Calu3 (cell line): Measurements from ENCODE around the gene FIBP. TPM values are rescaled to one million over a fixed set of nuclear protein-coding genes. Genes with fewer than 3 reads are reported as not detected.

Experiments used
- BruUV-seq: library from RNA; stranded (reverse); fragments of 400-500 nt; replicated peaks from 2 replicates; lab custom pipeline; 2021; lab: Mats Ljungman, UMichigan
- CTCF ChIA-PET: fragments of 300-600 bp; sonication (Branson Sonifier 250); formaldehyde crosslinking; loops from one replicate; lab custom pipeline; 2022; ENCODE audit warnings: antibody characterized with exemption; lab: Charles Lee
- DNase-seq: peaks from one replicate; pipeline ENCODE4 v3.0.0; 2022
- H3K27ac Mint-ChIP-seq: one replicate; pipeline ENCODE4 v1.8.0; 2022; ENCODE audit warnings: mixed read lengths; ENCODE audit not compliant: unreplicated experiment
- H3K27me3 Mint-ChIP-seq: one replicate; pipeline ENCODE4 v1.8.0; 2022; ENCODE audit warnings: mixed read lengths; ENCODE audit not compliant: unreplicated experiment
- H3K36me3 Mint-ChIP-seq: one replicate; pipeline ENCODE4 v1.8.0; 2022; ENCODE audit warnings: mild to moderate bottlenecking, moderate library complexity, mixed read lengths; ENCODE audit not compliant: insufficient read depth, unreplicated experiment
- H3K4me1 Mint-ChIP-seq: one replicate; pipeline ENCODE4 v1.8.0; 2022; ENCODE audit warnings: mild to moderate bottlenecking, low read depth, mixed read lengths; ENCODE audit not compliant: unreplicated experiment
- H3K4me3 Mint-ChIP-seq: one replicate; pipeline ENCODE4 v1.8.0; 2022; ENCODE audit warnings: mild to moderate bottlenecking, low read depth, moderate library complexity, mixed read lengths; ENCODE audit not compliant: unreplicated experiment
- H3K9me3 Mint-ChIP-seq: one replicate; pipeline ENCODE4 v1.8.0; 2022; ENCODE audit warnings: low read depth, mixed read lengths; ENCODE audit not compliant: unreplicated experiment
- intact Hi-C: fragments of 100-400 bp; cut with micrococcal nuclease; formaldehyde crosslinking; loops from one replicate; pipeline ENCODE4 v1.10.0; 2022; ENCODE audit not compliant: unreplicated experiment
- total RNA-seq: library from RNA; stranded (reverse); gene quantifications from 2 replicates; pipeline ENCODE4 v1.2.3, GENCODE V29; 2022
- TF ChIP-seq, protein P1 (sequence below): fragments of 200-600 bp; IDR thresholded peaks from one replicate; pipeline ENCODE4 v1.8.0; 2022; ENCODE audit warnings: antibody characterized with exemption; ENCODE audit not compliant: unreplicated experiment

FIBP gene
- total RNA-seq, 1 experiment from 2014 or later, result 75.8 TPM

DNA sequence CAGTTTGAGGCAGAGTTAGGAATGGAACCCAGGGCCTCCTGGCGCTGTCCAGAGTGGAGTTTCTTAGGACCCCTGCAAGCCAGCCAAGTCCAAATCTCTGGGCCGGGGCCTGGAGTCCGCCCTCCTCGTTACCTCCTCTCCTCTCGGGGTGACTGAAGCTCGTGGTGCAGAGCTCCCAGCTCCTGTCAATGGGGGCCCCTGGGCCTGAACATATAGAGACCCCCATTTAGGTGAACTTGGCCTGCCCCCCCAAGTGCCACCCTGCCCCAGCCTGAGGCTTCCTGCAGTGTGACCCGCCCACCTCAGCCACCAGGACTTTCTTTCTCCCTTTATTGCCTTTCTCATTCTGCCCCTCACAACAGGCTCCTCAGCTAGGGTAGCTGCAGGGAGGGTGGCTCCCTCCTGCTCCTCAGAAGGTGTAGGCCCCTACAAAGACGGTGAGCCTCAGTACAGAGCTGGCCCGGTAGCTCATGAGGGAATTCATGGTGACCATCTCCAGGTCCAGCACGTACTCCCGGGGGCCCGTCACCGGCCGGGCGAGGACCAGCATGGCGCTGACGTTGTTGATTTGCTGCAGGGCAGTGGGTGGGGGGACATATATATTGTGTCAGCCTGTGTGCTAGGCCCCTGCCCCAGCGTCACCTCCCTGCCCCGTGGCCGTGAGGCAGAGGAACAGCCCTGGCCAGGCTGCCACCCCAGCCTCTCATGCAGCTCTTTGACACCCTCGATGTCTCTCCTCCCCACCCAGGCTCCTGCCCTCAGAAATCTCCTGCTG lies 21.6 kb downstream of the FIBP start:
- TF ChIP-seq, protein P1, sequence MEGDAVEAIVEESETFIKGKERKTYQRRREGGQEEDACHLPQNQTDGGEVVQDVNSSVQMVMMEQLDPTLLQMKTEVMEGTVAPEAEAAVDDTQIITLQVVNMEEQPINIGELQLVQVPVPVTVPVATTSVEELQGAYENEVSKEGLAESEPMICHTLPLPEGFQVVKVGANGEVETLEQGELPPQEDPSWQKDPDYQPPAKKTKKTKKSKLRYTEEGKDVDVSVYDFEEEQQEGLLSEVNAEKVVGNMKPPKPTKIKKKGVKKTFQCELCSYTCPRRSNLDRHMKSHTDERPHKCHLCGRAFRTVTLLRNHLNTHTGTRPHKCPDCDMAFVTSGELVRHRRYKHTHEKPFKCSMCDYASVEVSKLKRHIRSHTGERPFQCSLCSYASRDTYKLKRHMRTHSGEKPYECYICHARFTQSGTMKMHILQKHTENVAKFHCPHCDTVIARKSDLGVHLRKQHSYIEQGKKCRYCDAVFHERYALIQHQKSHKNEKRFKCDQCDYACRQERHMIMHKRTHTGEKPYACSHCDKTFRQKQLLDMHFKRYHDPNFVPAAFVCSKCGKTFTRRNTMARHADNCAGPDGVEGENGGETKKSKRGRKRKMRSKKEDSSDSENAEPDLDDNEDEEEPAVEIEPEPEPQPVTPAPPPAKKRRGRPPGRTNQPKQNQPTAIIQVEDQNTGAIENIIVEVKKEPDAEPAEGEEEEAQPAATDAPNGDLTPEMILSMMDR, result no peak
- Mint-ChIP-seq H3K9me3 (no peaks in the 10 kb centered on the region), H3K27ac (no peak overlapping the region), H3K27me3 (peaks cover 15% of the 10 kb centered on the region), H3K4me1 (no peaks in the 10 kb centered on the region), H3K36me3 (peaks cover 52% of the 10 kb centered on the region), H3K4me3 (no peak overlapping the region)
- DNase-seq, result no peak
- CTCF ChIA-PET, result no interaction called here
- no TSS peak for BruUV-seq
- intact Hi-C loops, result no loop called here

DNA sequence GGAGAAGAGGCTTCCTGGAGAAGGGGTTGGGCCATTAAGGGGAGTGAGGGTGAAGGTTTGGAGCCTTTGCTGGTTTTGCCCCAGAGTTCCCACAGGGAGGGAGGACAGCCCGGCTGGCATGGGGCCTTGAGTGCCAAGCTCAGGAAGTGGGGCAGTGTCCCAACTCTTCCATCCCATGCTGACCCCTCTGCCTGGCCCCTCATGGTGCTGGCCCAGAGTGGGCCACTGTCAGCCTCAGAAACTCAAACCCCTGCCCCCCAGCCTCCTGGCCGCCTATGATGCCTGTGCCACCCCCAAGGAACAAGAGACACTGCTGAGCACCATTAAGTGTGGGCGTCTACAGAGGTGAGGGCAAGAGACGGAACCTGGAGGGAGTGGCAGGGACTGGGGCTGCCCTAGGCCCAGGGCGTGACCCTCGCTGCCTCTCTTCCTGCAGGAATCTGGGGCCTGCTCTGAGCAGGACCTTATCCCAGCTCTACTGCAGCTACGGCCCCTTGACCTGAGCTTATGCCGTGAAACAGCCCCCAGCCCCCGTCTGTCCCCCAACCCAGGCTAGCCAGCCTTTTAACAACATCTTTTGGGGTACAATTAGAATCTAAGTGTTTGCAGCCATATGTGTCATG lies 22.6 kb downstream of the FIBP start:
- intact Hi-C loops, result no loop called here
- BruUV-seq, result no TSS peak
- Mint-ChIP-seq H3K36me3 (peaks cover 62% of the 10 kb centered on the region), H3K4me1 (no peaks in the 10 kb centered on the region), H3K27me3 (peaks cover 15% of the 10 kb centered on the region), H3K27ac (no peak overlapping the region), H3K4me3 (no peak overlapping the region), H3K9me3 (no peaks in the 10 kb centered on the region)
- DNase-seq, result no peak
- CTCF ChIA-PET, result no interaction called here
- TF ChIP-seq, protein P1, result no peak

DNA sequence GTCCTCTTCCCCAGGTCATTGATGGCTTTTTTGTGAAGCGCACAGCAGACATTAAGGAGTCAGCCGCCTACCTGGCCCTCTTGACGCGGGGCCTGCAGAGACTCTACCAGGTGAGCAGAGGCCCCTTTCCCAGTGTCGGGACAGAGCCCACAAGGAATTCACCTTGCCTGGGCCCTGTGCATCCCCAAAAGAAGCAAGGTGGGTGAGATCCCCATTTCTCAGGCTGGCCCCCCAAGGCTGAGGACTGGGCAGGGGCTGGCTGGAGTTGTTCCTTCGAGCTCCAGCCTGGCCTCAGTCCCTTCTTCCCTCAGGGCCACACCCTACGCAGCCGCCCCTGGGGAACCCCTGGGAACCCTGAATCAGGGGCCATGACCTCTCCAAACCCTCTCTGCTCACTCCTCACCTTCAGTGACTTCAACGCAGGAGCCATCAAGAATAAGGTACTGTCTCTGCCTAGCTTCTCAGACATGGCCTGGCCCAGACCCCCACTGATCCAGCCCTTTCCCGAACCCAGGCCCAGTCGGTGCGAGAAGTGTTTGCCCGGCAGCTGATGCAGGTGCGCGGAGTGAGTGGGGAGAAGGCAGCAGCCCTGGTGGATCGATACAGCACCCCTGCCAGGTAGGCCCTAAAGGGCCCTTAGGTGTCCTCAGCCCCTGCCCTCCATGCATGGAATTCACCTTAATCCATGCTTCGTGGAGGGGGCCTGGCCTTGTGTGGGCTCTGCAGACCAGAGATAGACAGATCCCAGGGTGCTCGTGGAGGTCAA lies 23.4 kb downstream of the FIBP start:
- H3K36me3 Mint-ChIP-seq, result peaks cover 67% of the 10 kb centered on the region
- H3K9me3 Mint-ChIP-seq, result no peaks in the 10 kb centered on the region
- DNase-seq, result no peak
- peaks cover 7% of the 10 kb centered on the region for H3K27me3 Mint-ChIP-seq
- TF ChIP-seq, protein P1, result no peak
- H3K4me1 Mint-ChIP-seq, result peaks cover 5% of the 10 kb centered on the region
- intact Hi-C loops, result no loop called here
- no peak overlapping the region for H3K27ac Mint-ChIP-seq
- no TSS peak for BruUV-seq
- no peak overlapping the region for H3K4me3 Mint-ChIP-seq
- CTCF ChIA-PET, result no interaction called here

DNA sequence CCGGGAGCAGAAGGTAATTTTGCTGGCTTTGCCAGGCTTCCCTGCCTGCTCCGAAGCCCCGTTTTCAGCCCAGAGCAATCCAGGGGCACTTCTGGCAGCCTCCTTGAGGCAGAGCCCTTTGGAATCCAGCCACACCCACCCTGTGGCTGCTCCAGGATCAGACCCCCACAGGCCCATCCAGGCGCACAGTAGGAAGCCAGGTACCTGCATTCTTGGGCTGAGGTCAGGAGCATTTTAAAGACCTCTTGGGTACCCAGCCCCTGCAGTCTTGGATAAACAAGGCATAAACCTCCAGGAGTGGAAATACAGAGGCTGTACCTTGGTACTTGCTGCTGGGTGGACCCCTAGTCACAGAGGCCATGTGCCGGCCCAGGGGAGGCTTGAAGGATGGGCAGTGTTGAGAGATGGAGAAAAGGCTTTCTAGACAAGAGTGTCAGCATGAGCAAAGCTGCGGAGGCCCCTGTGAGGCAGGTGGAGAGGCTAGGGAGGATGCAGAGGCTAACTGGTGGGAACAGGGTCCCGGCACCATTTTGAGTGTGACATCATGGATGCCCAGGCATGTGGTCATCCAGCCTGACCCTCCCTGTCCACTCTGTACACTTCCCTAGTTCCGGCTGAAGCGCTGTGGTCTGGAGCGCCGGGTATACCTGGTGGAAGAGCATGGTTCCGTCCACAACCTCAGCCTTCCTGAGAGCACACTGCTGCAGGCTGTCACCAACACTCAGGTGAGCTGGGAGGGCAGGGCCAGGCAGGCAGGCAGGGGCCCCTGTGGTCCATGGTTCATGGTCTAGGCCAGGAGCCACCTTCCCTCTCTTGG lies 24.2 kb downstream of the FIBP start:
- Mint-ChIP-seq H3K27me3 (no peaks in the 10 kb centered on the region), H3K4me3 (no peak overlapping the region), H3K9me3 (no peaks in the 10 kb centered on the region), H3K36me3 (peaks cover 67% of the 10 kb centered on the region), H3K4me1 (peaks cover 9% of the 10 kb centered on the region), H3K27ac (no peak overlapping the region)
- CTCF ChIA-PET, result no interaction called here
- no peak for DNase-seq
- intact Hi-C loops, result no loop called here
- BruUV-seq, result no TSS peak
- TF ChIP-seq, protein P1, result no peak
